ENCODE results near the gene TGFBR3L.

DNA sequence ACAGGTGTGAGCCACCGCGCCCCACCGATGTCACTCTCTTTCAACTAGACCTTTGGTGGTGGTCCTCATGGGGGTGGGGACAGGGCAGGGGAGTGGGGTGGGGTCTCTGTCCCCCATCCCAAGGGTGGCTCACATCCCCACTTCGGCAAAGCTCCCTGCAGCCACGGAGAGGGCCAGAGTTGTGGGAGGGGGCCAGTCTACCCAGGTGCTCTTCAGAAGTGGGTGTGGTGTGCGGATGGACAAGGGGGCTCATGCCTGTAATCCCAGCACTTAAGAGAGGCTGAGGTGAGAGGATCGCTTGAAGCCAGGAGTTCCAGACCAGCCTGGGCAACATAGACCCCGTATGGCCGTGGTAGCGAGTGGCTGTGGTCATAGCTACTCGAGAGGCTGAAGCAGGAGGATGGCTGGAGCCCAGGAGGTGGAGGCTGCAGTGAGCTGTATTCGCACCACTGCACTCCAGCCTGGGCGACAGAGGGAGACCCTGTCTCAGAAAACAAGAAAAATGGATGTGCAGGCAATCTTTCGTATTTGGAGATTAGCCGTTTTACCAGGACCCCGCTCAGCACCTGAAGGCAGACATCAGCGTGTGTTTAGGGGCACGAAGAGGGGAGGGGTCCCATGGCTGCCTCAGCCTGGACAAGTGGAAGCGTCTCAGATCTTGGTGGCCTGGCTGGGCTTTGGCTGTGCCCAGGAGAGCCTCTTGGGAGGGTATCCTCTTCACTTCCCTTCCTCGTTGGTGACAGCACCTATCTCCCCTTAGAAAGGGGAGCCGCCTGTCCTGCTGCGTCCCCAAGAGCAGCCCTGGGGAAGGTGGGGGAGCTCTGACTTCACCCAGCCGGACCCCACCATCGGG is 846 bp downstream of the TGFBR3L start:
- TF ChIP-seq, protein P1, sequence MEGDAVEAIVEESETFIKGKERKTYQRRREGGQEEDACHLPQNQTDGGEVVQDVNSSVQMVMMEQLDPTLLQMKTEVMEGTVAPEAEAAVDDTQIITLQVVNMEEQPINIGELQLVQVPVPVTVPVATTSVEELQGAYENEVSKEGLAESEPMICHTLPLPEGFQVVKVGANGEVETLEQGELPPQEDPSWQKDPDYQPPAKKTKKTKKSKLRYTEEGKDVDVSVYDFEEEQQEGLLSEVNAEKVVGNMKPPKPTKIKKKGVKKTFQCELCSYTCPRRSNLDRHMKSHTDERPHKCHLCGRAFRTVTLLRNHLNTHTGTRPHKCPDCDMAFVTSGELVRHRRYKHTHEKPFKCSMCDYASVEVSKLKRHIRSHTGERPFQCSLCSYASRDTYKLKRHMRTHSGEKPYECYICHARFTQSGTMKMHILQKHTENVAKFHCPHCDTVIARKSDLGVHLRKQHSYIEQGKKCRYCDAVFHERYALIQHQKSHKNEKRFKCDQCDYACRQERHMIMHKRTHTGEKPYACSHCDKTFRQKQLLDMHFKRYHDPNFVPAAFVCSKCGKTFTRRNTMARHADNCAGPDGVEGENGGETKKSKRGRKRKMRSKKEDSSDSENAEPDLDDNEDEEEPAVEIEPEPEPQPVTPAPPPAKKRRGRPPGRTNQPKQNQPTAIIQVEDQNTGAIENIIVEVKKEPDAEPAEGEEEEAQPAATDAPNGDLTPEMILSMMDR (conservative IDR thresholded peaks at IDR 0.05): no peak
- TF ChIP-seq ZFX (IDR thresholded peaks at IDR 0.05): no peak

Data from C4-2B (cell line).